Activated CD4-positive, CD25-positive, alpha-beta regulatory T cell treated with anti-CD3 and anti-CD28 coated beads, Interleukin-2, amount 50 U/mL, for 72 hours (primary cell): Measurements from ENCODE around the gene VWA3A.
"Not testable (repeated sequence)": the region's sequence is repeated elsewhere in the genome, so short reads cannot be mapped to it uniquely, and the experiment has no call there.

ENCODE experiments used
- DNase-seq: peaks from one replicate; pipeline ENCODE4 v3.0.0; 2021

Gene VWA3A, protein sequence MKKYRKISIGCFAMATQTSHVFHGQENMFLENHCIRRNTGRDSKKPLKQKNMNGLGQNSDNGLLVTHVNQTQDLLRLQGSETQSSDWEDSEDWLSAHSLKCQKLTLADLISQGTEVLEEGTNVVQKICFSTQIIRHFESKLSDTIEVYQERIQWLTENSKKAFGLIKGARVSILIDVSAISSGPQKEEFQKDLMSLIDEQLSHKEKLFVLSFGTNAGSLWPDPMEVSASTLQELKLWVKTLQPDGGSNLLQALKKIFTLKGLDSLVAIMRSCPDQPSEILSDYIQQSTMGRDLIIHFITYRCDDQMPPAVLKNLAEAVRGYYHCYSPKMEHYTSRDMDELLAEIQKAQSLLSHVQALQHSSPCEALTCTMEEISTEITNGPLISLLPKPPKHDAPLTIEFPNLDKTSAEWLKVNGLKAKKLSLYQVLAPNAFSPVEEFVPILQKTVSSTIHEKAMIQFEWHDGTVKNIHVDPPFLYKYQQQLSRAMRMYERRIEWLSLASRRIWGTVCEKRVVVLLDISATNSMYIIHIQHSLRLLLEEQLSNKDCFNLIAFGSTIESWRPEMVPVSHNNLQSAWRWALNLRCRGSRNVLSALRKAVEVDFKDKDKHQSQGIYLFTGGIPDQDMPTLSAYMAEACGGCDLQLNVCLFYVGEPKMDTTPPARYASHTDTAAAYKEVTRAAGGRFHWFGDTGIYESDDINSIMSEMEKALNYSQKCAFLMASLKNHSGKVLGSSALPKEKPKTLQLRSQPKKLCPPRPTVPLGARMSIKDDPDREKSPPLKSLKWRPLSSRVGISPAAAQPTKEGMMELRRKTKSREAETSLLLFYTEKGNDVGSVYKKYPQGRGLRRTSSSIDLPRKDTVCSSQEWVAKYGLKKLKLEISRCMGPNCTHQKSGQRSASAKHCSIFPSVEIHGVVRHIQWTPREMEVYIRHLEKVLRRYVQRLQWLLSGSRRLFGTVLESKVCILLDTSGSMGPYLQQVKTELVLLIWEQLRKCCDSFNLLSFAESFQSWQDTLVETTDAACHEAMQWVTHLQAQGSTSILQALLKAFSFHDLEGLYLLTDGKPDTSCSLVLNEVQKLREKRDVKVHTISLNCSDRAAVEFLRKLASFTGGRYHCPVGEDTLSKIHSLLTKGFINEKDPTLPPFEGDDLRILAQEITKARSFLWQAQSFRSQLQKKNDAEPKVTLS

DNA sequence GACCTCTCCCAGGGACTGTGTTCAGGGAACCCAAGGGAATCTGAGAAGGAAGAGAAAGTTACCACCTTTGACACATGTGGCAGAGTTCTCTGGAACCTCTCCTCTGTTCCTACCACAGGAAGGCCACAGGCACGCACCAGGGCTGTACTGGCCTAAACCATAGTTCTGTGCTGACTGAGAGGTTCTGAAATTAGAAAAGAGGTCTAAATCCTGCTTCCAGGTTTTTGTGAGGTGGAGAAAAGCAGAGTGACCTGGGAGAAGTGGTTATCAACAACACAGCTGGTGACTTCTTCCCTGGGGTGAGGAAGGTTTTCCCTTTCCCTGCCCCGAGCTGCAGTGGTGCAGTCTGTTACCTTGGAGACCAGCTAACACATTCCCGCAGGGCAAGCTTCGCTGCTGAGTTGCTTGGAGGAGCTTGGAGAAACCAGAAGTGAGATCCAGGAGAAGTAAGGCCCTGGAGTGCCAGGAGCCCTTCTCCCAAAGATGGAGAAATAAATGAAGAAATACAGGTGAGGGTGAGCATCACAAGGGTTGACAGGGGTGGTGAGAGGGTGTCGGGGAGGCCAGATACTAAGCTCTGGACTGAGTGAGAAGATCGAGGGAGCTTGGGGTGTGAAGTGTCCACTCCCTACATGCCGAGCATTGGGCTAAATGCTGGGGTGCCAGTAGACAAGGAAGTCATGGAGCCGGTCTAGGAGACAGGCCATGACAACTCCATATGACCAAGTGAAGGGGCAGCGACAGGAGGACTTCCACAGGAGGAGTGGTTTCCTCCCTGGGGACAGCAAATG lies at the start of gene VWA3A:
TSS of gene VWA3A (plus strand) at position 399 of the 791 bp plus-strand sequence. CDS start at position 496, 97 bp downstream.
- DNase-seq, result no peak

GRCh38 chr16:22043882-22044281 lies 48.5 kb upstream of the VWA3A start:
- DNase-seq, result not testable (repeated sequence)

DNA sequence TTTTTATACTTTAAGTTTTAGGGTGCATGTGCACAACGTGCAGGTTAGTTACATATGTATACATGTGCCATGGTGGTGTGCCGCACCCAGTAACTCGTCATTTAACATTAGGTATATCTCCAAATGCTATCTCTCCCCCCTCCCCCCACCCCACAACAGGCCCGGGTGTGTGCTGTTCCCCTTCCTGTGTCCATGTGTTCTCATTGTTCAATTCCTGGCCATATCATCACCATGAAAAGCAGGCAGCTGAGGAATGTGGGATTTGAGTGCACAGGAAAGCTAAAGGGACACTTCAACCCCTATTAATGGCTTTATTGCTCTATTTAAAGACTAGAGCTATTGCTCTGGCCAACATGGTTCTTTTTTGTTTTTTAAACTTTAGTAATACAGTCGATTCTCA lies 46.5 kb upstream of the VWA3A start:
- not testable (repeated sequence) for DNase-seq

DNA sequence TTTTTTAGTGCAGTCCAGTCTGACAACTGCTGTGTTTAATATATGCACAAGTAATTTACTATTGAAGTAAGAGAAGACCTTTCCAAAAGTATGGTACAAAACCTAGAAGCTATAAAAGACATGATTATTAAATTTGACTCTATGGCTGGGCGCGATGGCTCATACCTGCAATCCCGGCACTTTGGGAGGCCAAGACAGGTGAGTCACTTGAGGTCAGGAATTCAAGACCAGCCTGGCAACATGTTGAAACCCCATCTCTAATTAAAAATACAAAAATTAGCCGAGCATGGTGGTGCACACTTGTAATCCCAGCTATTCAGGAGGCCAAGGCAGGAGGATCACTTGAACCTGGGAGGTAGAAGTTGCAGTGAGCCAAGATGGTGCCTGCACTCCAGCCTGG lies 41.4 kb upstream of the VWA3A start:
- DNase-seq, result no peak

- no peak for DNase-seq
Observed at GRCh38 chr16:22052980-22053379, 39.4 kb upstream of the VWA3A start.

- DNase-seq, result no peak
Observed at GRCh38 chr16:22053921-22054341, 38.4 kb upstream of the VWA3A start.

DNA sequence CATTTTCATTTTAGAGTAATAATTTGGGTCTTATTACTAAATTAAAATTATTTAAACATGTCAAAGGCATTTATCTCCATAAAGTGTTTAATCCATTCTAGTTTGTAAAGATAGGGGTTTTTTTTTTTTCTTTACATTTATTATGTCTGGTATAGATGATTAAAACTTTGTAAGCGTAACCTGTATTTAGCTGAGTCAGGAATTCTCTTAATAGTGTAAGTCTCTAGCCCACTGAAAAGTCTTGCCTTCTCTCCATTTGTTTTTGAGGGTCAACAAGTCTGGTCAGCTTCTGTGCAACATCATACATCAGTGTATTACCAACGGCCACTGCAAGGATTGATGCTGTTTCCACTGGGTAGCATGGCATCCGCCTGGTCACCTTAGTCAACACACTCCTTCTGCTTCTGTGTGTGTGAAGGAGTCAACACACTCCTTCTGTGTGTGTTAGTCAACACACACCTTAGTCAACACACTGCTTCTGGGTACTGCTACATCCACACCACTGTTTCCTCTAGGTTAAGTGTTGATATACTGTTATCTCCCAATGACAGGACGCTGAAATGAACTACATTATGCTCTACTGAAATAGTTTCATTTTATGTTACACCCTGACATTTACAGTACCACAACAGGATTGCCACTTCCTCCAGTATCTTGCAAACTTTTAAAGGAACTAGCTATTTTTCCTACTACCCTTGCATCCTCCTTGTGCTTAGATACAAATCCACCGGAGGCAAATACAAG lies 37.3 kb upstream of the VWA3A start:
- DNase-seq, result no peak

GRCh38 chr16:22055881-22056280 lies 36.5 kb upstream of the VWA3A start:
- no peak for DNase-seq

DNA sequence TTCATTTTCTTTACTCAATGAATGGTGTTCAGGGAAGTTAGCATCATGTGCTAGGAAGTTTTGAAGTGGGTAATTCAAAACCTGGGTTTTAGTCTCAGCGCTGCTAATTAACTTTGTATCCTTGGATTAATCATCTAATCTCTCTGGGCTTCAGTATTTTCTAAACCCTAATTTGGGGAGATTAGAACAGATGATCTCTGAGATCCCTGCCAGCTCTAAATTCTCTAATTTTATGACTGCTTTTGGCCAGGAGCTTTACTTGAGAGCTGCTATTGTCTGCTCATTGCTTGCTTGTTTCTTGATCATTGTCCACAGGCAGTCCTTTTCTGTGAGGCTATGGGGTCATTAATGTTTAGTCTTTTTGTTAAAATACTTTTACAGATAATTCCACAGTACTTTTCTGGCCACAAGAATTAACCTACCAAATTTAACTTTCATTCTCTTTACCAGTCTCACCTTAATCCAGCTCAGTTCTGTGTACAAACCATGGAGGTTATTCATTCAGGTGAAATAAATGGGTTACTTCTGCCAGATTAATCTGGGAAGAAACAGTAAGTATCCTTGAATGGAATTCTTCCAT lies 28.4 kb upstream of the VWA3A start:
- DNase-seq, result no peak

GRCh38 chr16:22065252-22065651 lies 27.1 kb upstream of the VWA3A start:
- DNase-seq, result no peak

DNA sequence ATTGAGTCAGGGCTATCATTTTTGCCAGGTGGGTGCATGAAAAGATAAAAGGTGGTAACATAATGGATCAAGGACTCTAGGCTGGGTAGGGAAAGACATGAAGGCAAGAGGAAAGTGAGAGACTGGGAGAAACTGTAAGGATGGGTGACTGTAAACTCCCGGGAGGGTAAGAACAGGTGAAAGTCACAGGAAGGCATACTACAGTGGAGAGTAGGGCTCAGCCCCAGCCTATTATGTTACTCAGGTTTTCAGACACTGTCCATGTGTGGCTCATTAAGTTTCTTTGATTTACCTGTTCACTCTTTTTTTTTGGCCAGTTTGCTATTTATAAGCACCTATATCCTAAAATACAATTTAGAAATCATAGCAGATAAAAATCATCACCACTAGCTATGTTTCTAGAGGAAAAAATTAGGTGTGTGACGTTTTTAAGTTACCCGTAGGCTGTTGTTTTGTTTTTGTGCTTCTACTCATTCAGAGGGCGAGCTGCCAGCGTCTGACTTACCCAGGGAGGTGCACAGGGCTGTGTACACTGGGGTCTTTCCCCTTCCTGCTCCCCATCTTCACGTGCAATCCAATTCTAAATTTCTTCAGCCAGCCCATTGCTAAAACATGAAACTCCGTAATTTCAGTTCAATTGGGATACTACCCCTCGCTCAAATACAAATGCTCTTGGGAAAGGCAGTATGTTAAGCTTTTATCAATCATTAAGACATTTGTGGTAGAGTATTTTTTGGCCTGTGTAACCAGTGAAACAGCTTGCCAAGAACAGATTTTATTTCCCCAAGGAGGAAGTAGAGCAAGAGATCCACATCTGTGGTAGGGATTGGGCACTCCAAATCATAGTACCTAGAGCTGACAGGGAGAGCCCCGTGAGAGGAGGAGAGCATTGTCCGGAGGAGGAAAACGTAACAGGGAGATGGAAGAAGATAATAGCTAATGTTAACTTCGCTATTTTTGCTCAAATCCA lies 21.7 kb upstream of the VWA3A start:
- DNase-seq, result no peak

DNA sequence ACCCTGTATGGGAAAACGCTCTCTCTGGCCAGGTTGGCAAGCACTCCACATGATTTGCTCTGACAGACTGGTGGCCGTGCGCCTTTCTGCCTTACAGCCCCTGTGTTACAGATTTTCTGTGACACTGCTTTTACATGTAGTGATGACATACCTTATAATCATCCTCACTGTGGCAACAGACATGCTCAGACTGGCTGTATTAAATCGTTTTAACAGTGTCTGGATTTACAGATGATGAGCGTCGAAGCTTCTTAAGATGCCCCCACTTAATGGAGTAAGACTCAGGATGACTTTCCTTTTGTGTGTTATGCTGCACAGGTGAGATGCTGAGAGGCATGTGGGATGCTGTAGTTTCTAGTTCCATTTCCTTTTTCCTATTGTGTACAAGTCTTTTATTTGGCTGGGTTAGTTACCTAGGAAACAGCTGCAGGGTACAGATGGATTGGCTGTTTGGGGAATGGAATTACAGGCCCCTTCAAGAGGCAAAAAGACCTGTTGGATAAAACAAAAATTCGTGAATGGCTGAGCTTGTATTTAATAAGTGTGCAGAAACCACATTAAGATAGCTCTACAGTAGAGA lies 20.9 kb upstream of the VWA3A start:
- no peak for DNase-seq

- DNase-seq, result no peak
Observed at GRCh38 chr16:22073350-22073749, 19.0 kb upstream of the VWA3A start.

GRCh38 chr16:22075043-22075757 lies 17.1 kb upstream of the VWA3A start:
- DNase-seq, result no peak

DNA sequence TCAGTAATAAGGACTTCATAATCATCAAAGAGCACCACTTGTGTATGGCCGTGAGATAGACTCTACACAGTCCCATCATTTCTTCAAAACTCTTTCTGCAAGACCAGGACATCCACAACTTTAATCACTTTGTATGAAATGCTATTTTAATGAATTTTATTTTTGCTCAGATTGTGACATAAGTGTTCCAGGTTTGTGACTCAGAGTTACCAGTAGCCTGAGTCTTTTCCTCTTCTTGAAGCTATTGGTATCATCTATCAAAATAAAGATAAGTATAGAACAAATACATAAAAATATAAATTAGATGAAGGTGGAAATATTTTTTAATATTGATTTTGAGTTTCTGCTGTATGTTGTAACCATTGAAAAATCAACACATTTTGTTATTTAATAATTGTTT lies 16.6 kb upstream of the VWA3A start:
- no peak for DNase-seq

DNA sequence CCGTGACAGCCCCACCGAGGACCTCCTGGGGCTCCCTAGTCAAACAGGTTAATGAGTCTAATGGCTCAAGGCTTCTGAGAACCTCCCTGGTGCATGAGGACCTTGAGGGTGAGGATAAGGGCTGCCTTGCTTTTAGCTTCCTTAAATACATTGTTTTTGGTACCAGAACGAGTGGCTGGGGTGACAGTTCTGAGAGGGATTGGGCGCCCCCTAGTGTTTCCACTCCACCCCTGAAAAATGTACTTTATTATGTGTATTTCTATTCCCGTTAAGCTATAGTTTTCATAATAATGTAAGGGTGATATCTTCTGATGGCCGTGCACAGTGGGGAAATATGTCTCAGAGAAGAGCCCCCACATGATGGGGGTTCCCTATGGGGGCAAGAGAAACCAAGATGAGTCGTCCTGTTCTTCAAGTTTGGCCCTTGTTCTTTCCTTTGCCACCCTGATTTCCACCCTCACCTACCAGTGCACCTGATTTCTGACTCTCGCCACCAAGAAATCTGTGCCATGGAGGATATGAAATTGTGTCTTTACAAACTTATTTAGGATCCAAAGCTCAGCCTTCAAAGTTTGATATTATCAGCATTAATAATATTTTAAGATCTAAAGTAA lies 14.5 kb upstream of the VWA3A start:
- DNase-seq, result peak; percentile 76

DNA sequence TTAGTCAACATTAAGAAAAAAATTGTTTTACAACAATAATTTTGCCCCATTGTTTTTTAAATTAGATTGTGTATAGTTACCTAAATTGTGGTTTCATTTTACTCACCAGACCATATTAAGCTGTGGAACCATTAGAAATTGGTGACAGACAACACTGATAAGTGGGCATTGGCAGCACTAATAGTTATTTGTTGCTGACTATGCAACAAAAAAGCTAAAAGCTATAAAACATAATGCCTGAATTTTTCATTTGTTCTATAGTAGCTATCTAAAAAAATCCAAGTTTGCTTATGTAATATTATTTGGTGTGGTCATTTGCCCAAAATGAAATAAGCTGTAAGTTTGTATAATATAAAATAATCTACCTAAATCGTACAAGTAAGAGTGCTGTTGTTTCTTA lies 13.7 kb upstream of the VWA3A start:
- DNase-seq, result no peak

DNA sequence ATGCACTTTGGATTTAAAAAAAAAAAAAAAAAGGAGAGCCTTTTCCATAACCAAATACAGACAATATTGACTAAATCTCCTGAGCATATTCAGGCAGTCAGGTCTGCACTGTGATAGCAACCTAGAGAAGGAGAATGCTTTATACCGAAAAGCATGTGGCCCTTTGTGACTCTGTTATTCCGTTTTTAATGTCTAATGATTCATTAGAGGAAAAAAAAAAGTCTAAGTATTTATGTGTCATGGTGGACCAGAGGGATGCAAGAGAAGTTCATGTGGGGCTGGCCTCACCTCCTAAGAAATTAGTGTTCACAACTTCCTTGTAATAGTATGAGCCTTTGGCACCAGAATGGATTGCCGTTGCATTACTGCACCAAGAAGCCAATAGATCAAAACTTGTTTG lies 11.3 kb upstream of the VWA3A start:
- no peak for DNase-seq

DNA sequence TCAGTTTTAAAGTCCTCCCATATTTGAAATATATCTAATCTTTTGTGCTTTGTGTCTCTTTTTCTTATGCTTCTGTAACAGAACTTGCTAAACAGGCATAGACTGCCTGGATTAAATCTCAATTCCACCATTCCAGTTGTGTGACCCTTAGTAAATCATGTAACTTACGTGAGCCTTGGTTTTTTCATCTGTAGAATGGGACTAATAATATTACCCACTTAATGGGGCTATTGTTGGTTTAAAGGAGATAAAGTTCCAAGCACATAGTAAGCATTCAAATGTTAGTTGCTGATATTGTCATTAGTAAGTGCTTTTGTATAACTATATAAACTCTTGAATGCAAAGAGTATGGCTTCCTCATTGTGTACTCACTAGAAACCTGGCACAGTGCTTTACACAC lies 5.9 kb upstream of the VWA3A start:
- no peak for DNase-seq
